Neural crest cell (in vitro differentiated cells): ENCODE measurements around the gene MTMR2. TPM values are rescaled to one million over a fixed set of nuclear protein-coding genes. Genes with fewer than 3 reads are reported as not detected.
A peak's percentile ranks its signal among the peaks of the same experiment; 100 is the strongest.

Source experiments
- DNase-seq: peaks from one replicate; pipeline ENCODE4 v3.0.0; 2021; ENCODE audit warnings: low read depth, mixed read lengths, low spot score
- H3K27ac Mint-ChIP-seq: one replicate; pipeline ENCODE4 v1.8.0; 2021; ENCODE audit warnings: mild to moderate bottlenecking, mixed read lengths; ENCODE audit not compliant: unreplicated experiment
- H3K27me3 Mint-ChIP-seq: 2 replicates; pipeline ENCODE4 v1.8.0; 2021; ENCODE audit warnings: low read depth, mild to moderate bottlenecking, mixed read lengths
- H3K36me3 Mint-ChIP-seq: 2 replicates; pipeline ENCODE4 v1.8.0; 2021; ENCODE audit warnings: low read depth, mild to moderate bottlenecking, mixed read lengths
- H3K4me1 Mint-ChIP-seq: 2 replicates; pipeline ENCODE4 v1.8.0; 2021; ENCODE audit warnings: mixed read lengths
- H3K4me3 Mint-ChIP-seq: one replicate; pipeline ENCODE4 v1.8.0; 2021; ENCODE audit warnings: mild to moderate bottlenecking, mixed read lengths
- H3K9me3 Mint-ChIP-seq: 2 replicates; pipeline ENCODE4 v1.8.0; 2021; ENCODE audit warnings: mixed read lengths
- total RNA-seq: library from RNA; stranded (reverse); gene quantifications from 2 replicates; pipeline ENCODE4 v1.2.1, GENCODE V29; 2021
- TF ChIP-seq, protein P1 (sequence below): fragments of 200-600 bp; sonication (generic); conservative IDR thresholded peaks from 2 replicates; pipeline ENCODE4 v1.5.0; 2021; ENCODE audit warnings: antibody characterized with exemption, mild to moderate bottlenecking

Gene MTMR2
- total RNA-seq, 1 donor from 2014 or later = 49.9 TPM

DNA sequence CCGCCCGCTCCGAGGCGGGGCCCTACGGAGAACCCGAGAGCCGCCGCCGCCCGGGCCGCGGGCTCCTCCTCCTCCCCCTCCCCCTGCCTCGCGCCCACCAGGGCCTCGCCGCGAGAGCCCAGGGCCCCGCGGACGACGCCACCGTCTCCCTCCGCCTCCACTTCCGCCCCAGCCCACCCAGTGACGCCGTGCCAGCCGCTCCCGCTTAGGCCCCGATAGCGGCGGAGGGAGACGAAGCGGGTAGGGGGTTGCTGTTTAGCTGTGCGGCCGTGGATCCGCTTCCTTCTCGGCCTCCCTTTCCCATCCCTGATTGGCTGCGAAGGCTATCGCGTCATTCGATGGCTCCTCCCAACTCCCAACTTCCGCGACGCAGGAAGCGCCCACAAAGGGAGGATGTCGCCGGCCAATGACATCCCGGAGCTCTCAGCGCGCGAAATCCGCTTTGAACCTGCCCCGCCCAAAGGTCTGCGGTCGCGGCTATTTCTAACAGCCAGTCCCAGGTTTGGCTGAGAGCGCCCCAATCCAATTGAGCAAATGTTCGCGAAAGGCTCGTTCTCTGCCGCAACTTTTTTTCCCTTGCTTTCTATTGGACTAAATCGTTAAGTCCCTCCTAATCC is 134.3 kb downstream of the MTMR2 start, which contains the start of gene FAM76B:
TSS of gene FAM76B (minus strand) at position 277 of the 617 bp plus-strand sequence. CDS start 304 bp downstream, outside the sequence.
- TF ChIP-seq, protein P1, sequence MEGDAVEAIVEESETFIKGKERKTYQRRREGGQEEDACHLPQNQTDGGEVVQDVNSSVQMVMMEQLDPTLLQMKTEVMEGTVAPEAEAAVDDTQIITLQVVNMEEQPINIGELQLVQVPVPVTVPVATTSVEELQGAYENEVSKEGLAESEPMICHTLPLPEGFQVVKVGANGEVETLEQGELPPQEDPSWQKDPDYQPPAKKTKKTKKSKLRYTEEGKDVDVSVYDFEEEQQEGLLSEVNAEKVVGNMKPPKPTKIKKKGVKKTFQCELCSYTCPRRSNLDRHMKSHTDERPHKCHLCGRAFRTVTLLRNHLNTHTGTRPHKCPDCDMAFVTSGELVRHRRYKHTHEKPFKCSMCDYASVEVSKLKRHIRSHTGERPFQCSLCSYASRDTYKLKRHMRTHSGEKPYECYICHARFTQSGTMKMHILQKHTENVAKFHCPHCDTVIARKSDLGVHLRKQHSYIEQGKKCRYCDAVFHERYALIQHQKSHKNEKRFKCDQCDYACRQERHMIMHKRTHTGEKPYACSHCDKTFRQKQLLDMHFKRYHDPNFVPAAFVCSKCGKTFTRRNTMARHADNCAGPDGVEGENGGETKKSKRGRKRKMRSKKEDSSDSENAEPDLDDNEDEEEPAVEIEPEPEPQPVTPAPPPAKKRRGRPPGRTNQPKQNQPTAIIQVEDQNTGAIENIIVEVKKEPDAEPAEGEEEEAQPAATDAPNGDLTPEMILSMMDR = no peak
- no peaks in the 10 kb centered on the region for H3K27me3 Mint-ChIP-seq
- DNase-seq = peak; percentile 87

DNA sequence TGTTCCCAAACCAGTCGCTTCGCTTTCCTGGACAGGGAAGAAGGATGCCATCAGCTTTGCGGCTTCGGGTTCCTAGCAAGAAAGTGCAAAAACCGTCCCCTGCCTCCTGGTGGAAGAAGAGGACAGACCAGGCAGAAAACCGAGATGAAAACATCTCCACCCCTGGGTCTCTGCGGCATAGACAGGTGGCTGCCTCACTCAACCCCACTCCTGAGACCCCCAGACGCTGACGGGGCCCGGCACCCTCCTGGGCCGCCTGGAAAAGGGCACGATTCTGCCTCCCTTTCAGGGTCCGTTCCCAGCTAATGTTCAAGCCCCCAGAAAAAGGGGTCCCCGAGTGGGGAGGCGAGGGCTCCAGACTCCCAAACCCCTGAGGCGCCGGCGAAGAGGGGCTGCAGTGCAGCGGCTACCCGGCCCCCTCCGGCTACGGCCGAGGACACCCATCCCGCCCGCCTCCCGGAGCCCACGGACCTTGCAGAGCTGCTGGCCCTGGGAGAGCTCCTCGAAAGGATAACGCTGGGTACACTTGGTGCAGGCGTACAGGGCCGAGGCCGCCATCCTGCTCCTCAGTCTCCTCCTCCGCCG is 134.9 kb downstream of the MTMR2 start:
- H3K27me3 Mint-ChIP-seq = no peaks in the 10 kb centered on the region
- no peaks in the 10 kb centered on the region for H3K9me3 Mint-ChIP-seq
- H3K36me3 Mint-ChIP-seq = peaks cover 10% of the 10 kb centered on the region
- DNase-seq = peak; percentile 38
- H3K4me3 Mint-ChIP-seq = peak overlapping the region; percentile 99
- H3K4me1 Mint-ChIP-seq = peaks cover 39% of the 10 kb centered on the region
- peak overlapping the region; percentile 95 for H3K27ac Mint-ChIP-seq
- TF ChIP-seq, protein P1 = peak; percentile 60

More for the DNA sequence above, 134.3 kb downstream of the MTMR2 start, which contains the start of gene FAM76B:
- H3K4me1 Mint-ChIP-seq = peaks cover 45% of the 10 kb centered on the region
- H3K36me3 Mint-ChIP-seq = peaks cover 8% of the 10 kb centered on the region
- H3K4me3 Mint-ChIP-seq = peak within 1 kb of the TSS; percentile 99
- H3K27ac Mint-ChIP-seq = peak within 1 kb of the TSS; percentile 100
- no peaks in the 10 kb centered on the region for H3K9me3 Mint-ChIP-seq

Other genes starting within 250 kb of the MTMR2 start
- gene FAM76B, start 134.3 kb downstream of the MTMR2 start, total RNA-seq = 45.3 and 52.6 TPM in 2 replicates
- 81.7 and 82.0 TPM in 2 replicates for gene CEP57, start 133.6 kb downstream of the MTMR2 start, total RNA-seq